SKM-1 (cell line): ENCODE data around the gene BLOC1S2.
A peak's percentile ranks its signal among the peaks of the same experiment; 100 is the strongest.
"Not testable (repeated sequence)": the region's sequence is repeated elsewhere in the genome, so short reads cannot be mapped to it uniquely, and the experiment has no call there.

Experiments used
- DNase-seq: peaks from one replicate; lab custom pipeline; 2025; ENCODE audit not compliant: unreplicated experiment; lab: John Stamatoyannopoulos, UW

BLOC1S2 gene

GRCh38 chr10:100292300-100292699, 5.8 kb upstream of the BLOC1S2 start:
- DNase-seq = not testable (repeated sequence)

GRCh38 chr10:100291356-100291755, 4.9 kb upstream of the BLOC1S2 start:
- peak; percentile 84 for DNase-seq

- DNase-seq = no peak
Measured at GRCh38 chr10:100289641-100290040, 3.2 kb upstream of the BLOC1S2 start.

GRCh38 chr10:100288196-100288595, 1.7 kb upstream of the BLOC1S2 start:
- no peak for DNase-seq

- DNase-seq = no peak
Measured at GRCh38 chr10:100287756-100288155, 1.3 kb upstream of the BLOC1S2 start.

DNA sequence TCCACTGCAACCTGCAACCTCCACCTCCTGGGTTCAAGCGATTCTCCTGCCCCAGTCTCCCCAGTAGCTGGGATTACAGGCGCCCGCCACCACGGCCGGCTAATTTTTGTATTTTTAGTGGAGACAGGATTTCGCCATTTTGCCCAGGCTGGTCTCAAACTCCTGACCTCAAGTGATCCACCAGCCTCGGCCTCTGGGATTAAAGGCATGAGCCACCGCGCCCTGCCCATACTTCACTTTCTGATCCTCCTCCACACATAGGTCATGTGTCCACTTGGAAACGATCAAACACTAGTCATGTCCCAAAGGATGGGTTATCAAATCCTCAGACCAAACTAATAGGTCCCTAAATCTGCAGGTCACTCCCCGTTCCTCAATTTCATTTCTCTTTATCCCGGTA, 1.2 kb downstream of the BLOC1S2 start:
- DNase-seq = not testable (repeated sequence)

GRCh38 chr10:100282907-100283306, 3.6 kb downstream of the BLOC1S2 start:
- no peak for DNase-seq

GRCh38 chr10:100276971-100277370, 9.5 kb downstream of the BLOC1S2 start:
- not testable (repeated sequence) for DNase-seq

GRCh38 chr10:100267239-100268104, 19.0 kb downstream of the BLOC1S2 start, which contains the start of gene CWF19L1:
Gene CWF19L1 (minus strand): TSS chr10:100267638. CDS start chr10:100267593, 45 bp downstream.
- peak; percentile 43 for DNase-seq

DNA sequence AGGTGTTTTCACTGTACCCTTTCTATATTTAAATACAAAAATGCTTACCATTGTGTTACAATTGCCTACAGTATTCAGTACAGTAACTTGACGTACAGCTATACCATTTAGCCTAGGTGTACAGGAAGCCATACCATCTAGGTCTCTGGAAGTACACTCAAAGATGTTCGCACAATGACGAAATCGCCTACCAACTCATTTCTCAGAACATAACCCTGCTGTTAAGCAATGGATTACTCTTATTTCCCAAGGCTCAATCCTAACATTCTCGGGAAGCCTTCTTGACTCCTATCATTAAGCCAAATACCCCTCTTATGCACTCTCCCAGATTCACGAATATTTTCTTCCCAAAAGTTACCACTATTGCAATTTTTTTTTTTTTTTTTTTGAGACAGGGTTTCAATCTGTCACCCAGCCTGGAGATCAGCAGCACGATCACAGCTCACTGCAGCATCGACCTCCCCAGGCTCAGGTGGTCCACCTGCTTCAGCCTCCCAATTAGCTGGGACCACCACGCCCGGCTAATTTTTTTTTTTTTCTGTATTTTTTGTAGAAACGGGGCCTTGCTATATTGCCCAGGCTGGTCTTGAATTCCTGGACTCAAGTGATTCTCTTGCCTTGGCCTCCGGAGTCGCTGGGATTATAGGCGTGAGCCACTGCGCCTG, 20.5 kb downstream of the BLOC1S2 start:
- no peak for DNase-seq

DNA sequence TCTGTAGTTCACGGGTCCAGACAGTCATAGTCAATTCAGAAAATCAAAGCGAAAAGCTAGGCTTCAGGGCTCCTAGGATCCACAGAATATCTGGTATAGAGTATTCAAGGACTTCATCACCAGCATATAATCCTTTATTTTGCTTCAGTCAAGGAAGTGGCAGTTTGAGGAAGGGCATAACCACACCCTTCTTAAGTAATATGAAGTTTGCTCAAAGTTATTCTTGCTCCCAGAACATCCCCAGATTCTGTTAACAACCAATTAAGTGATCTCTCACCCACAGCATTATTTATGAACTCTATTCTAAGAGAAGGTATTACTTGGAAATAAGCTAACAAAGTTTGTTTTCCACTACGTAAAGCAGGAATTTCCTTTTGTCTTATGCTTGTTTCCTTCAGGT, 32.3 kb downstream of the BLOC1S2 start:
- no peak for DNase-seq

DNA sequence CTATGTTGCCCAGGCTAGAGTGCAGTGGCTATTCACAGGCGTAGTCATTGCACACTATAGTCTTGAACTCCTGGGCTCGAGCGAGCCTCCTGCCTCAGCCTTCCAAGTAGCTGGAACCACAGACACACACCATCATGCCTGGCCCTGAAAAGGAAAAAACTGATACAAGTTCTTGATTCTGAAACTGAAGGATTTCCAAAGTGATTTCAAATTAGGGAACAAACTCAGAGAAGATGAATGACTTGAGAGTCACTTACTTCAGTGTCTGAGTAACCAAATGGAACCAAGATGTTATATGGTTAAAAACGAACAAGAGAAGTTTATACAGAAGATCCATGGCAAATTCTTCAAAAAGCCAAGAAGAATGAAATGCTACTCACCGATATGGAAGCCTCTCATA, 33.4 kb downstream of the BLOC1S2 start:
- no peak for DNase-seq

DNA sequence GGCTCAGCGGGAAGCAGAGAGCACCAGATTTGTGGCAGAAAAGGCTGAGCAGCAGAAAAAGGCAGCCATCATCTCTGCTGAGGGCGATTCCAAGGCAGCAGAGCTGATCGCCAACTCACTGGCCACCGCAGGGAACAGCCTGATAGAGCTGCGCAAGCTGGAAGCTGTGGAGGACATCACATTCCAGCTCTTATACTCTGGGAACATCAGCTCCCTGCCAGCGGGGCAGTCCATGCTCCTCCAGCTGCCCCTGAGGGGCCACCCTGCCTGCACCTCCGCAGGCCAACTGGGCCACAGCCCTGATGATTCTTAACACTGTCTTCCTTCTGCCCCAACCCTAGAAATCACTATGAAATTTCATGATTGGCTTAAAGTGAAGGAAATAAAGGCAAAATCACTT, 37.7 kb downstream of the BLOC1S2 start:
- DNase-seq = no peak

GRCh38 chr10:100245484-100246220, 40.8 kb downstream of the BLOC1S2 start:
- no peak for DNase-seq

- DNase-seq = no peak
Measured at GRCh38 chr10:100239851-100240250, 46.6 kb downstream of the BLOC1S2 start.

- DNase-seq = no peak
Measured at GRCh38 chr10:100238429-100238828, 48.1 kb downstream of the BLOC1S2 start.

GRCh38 chr10:100232101-100232500, 54.4 kb downstream of the BLOC1S2 start:
- DNase-seq = no peak

- no peak for DNase-seq
Measured at GRCh38 chr10:100229819-100230422, 56.6 kb downstream of the BLOC1S2 start.

GRCh38 chr10:100223879-100224278, 62.6 kb downstream of the BLOC1S2 start:
- no peak for DNase-seq
